ENCODE measurements around the gene ENG. TPM values are rescaled to one million over a fixed set of nuclear protein-coding genes. Genes with fewer than 3 reads are reported as not detected.

Gene ENG
- total and polyA plus RNA-seq, 2 of the 4 experiments (the other 2 are of a cell fraction) = 3.6 to 83.3 TPM

DNA sequence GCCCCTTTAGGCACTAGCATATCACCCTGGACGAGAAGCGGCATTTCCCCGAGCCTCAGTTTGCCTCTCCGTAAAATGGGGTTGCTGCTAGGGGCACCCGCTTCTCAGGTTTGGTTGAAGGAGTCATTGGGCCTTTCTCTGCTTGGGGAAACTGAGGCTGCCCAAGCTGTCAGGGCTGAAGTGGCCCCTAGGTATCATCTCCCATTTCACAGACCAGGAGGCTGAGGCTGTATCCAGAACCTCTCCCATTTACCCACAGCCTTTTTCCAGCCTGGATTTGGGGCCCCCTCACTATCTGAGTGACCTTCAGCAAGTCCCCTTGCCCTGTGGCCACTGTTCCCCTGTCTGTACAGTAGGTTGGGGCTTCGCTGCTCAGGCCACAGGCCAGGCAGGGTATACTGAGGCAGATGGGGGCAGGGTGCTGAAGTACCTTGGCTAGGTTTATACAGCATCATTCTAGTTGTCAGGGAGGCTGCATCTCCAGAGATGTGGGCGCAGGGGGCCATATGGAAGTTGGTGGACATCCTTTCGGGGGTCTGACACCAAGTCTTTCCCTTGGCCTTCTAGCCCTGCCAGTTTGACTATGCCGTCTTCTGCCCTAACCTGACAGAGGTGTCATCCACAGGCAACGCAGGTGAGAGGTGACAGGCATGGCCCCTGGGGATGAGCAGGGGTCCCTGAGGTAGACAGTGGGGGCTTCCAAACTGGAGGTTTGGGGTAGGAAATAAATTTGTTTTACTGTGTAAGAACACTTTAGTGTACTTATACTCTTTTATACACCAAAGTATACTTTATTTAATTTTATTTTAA lies 43.9 kb downstream of the ENG start:
- Histone ChIP-seq H2BK120ac (ENCODE audit: low read depth, low read length) (no peak overlapping the region), H2BK20ac (ENCODE audit: low read depth, low read length) (no peak overlapping the region), H3K18ac (ENCODE audit: low read depth, low read length) (no peak overlapping the region), H3K27ac (ENCODE audit: insufficient read depth, low read length) (no peak overlapping the region), H2AFZ (replicated peaks; ENCODE audit: low read length, poor library complexity) (no peak overlapping the region), H4K91ac (ENCODE audit: insufficient read depth, low read depth, low read length) (no peak overlapping the region), H2AK5ac (ENCODE audit: low read depth, low read length) (no peak overlapping the region), H2BK5ac (ENCODE audit: low read depth, low read length, poor library complexity, severe bottlenecking) (no peak overlapping the region), H3K4me3 (ENCODE audit: insufficient read depth, low read depth, low read length) (no peak overlapping the region), H3K36me3 (ENCODE audit: control insufficient read depth, insufficient read depth, low read length) (peaks cover 72% of the 10 kb centered on the region), H2BK15ac (ENCODE audit: low read depth, low read length) (no peak overlapping the region), H3K4me1 (ENCODE audit: control insufficient read depth, insufficient read depth, low read length) (no peaks in the 10 kb centered on the region), H2AK9ac (replicated peaks; ENCODE audit: low read depth, low read length, poor library complexity) (no peak overlapping the region), H4K5ac (ENCODE audit: low read depth, low read length) (no peak overlapping the region), H3K79me1 (ENCODE audit: low read depth in 1 of 2, low read length in 2 of 2) (peaks cover 23 to 42% of the 10 kb centered on the region in 2 experiments), H3K27me3 (ENCODE audit: control insufficient read depth, insufficient read depth, low read length) (no peaks in the 10 kb centered on the region), H3K56ac (ENCODE audit: extremely low read depth, insufficient read depth, low read length) (no peak overlapping the region), H4K8ac (ENCODE audit: low read depth in 2 of 2, low read length in 2 of 2) (no peak overlapping the region), H3K14ac (replicated peaks; ENCODE audit: low read depth, low read length) (no peak overlapping the region), H3K9me3 (ENCODE audit: control insufficient read depth, insufficient read depth, low read length) (no peaks in the 10 kb centered on the region), H3K4me2 (ENCODE audit: low read depth, low read length) (no peak overlapping the region), H3K4ac (ENCODE audit: low read depth, low read length) (no peak overlapping the region), H4K20me1 (ENCODE audit: insufficient read depth, low read length) (peaks cover 14% of the 10 kb centered on the region), H3K23ac (ENCODE audit: low read depth, low read length) (no peak overlapping the region), H3K9me1 (ENCODE audit: insufficient read depth, low read length) (no peaks in the 10 kb centered on the region), H3K9ac (ENCODE audit: low read depth, low read length) (no peak overlapping the region)
- intact Hi-C loops (cut with micrococcal nuclease) (no loop called here), in situ Hi-C loops (cut with MboI; ENCODE audit: low sequenced_read_pairs) (no loop called here), dilution Hi-C loops (cut with HindIII; ENCODE audit: low sequenced_read_pairs, unreplicated experiment) (no loop called here)
- POLR2A ChIA-PET (ENCODE audit: unreplicated experiment) = no interaction called here
- TF ChIP-seq BHLHE40 (IDR thresholded peaks at IDR 0.05; ENCODE audit: low read depth, low read length) = no peak
- TF ChIP-seq, protein P1, sequence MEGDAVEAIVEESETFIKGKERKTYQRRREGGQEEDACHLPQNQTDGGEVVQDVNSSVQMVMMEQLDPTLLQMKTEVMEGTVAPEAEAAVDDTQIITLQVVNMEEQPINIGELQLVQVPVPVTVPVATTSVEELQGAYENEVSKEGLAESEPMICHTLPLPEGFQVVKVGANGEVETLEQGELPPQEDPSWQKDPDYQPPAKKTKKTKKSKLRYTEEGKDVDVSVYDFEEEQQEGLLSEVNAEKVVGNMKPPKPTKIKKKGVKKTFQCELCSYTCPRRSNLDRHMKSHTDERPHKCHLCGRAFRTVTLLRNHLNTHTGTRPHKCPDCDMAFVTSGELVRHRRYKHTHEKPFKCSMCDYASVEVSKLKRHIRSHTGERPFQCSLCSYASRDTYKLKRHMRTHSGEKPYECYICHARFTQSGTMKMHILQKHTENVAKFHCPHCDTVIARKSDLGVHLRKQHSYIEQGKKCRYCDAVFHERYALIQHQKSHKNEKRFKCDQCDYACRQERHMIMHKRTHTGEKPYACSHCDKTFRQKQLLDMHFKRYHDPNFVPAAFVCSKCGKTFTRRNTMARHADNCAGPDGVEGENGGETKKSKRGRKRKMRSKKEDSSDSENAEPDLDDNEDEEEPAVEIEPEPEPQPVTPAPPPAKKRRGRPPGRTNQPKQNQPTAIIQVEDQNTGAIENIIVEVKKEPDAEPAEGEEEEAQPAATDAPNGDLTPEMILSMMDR (conservative IDR thresholded peaks at IDR 0.05; ENCODE audit: low read depth, low read length) = no peak
- TF ChIP-seq, protein P2, sequence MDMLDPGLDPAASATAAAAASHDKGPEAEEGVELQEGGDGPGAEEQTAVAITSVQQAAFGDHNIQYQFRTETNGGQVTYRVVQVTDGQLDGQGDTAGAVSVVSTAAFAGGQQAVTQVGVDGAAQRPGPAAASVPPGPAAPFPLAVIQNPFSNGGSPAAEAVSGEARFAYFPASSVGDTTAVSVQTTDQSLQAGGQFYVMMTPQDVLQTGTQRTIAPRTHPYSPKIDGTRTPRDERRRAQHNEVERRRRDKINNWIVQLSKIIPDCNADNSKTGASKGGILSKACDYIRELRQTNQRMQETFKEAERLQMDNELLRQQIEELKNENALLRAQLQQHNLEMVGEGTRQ (IDR thresholded peaks at IDR 0.05; ENCODE audit: low read depth, low read length) = no peak
- TF ChIP-seq CEBPB (IDR thresholded peaks at IDR 0.05; ENCODE audit: low read depth, low read length) = no peak
- no TSS peak for BruUV-seq (replicated peaks)
- DNase-seq (no peak), ATAC-seq (ENCODE audit: low read depth) (no peak)
- CTCF ChIA-PET = no interaction called here
- WGBS, 2 experiments (ENCODE audit: extremely low coverage in 2 of 2, insufficient read length in 1 of 2) = 89% methylated on average over 5 of the region's 10 CpGs; no CpG with 5 or more reads in 1 of the 2 experiments
